GM21723 (cell line): ENCODE data around the gene MIPOL1.

Experiments used
- ATAC-seq: cut with Tn5 transposase; IDR thresholded peaks from one replicate; pipeline ENCODE4 v1.9.1; 2021; ENCODE audit warnings: mild to moderate bottlenecking, moderate library complexity; ENCODE audit not compliant: unreplicated experiment

MIPOL1 gene

DNA sequence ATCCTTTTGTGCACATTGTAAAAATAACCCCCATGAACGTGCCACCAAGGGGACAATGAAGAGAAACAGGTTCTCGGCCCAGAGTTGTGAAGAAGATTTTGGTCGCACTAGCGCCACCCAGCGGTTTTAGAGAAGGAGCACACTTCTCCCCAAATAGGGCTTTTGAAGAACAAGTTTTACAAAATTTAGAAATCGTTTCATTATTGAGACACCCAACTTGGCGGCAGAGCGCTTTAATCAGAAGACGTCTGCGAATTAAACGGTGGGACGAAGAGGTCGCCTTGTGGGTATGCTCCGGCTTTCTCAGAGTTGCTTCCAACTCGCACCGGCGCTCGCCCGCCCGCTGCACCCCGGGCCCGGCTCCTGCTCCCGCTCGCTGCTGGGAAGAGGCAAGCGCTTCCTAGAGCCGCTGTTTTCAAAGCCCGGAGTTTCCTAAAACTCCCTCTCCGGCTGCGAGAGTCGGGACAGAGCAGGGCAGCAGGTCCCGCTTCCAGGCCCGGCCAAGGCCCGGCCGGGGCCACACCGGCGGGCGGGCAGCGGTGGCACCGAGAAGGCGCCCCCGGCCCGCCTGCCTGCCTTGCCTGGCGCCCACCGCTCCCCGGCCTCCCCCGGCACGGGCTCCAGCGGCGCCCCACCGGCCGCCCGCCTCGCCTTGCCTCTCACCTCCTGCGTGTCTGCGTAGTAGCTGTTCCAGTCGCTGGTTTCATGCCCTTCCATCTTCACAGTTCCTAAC is 396.7 kb downstream of the MIPOL1 start:
- no peak for ATAC-seq

DNA sequence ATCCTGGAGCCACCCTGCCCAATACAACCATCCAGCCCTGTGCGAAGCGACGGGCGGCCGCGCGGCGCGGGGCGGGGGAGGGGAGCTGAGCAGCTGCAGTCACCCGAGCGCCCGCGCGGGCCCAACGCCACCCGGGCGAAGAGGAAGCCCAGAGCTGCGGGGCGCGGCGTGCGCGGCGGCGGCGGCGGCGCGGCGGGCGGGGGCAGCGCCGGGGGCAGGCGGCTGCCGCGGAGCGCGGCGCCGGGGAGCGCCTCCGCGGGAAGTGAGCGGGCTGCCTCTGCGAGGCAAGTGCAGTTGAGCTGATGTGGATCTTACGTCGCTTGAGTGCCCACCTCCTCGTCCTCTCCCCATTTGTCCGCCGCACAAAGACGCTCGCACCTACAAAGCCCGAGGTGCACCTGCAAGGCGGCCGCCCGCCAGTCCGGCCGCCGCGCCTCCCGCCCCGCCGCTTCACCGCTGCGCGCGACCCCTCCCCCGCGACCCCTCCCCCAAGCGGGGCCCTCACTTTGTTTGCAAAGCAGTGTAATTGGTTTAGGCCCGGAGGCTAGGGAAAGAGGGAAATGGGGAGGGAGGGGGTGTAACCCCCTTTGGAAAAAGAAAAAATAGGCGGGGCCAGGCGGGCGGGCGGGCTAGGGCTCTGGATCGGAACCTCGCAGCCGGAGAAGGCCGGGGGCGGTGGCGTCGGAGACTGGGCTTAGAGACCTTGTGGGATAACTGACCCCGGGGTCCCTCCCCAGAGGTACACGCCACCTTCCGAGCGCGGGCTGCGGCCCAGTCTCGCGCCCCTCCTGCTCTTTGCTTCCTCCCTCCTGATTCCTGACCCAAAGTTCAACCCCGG is 397.5 kb downstream of the MIPOL1 start, which contains the start of the genes FOXA1 and TTC6:
Gene FOXA1 (minus strand): TSS at position 279 of the 838 bp plus-strand sequence. CDS start 277 bp downstream, at position 2.
Gene TTC6 (plus strand): TSS at position 659 of the 838 bp plus-strand sequence. CDS start 26,436 bp downstream, outside the sequence.
- ATAC-seq, result no peak

DNA sequence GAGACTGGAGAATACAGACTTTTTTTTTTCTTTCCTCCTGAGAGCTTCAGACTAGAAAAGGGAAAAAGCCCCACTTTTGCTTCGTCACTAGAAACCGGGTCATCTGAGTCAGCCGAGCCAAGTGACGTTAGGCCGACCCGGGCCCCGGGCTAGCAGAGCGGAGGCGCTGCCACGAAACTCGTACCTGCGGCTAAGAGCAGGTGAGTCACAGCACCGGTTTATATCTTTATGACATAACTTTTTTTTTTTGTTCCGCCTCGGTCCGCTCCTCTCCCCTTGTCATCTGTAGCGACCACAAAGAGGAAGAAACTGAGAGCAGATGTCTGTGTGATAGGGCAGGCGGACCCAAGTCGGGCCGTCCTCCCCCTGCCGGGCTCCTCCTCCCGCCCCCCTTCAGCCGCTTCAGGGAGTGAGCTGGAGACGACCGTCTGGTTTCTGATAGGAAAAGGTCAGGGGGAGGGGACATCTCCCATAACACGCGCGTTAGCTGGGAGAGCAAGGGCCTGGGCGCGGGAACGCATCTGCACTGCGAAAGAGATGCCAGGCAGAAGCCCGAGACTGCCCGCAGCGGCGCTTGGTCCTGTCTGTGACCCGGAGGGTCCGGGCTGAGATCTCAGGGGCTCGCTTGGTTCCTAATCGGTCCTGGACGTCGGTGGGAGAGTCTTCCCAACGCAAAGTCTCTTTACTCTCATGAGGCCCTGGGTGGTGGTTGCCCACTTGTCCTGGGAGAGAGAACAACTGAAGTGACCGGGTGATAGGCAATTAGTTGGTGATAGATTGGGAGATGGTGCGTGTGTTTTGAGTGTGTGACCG is 398.3 kb downstream of the MIPOL1 start:
- ATAC-seq, result no peak

DNA sequence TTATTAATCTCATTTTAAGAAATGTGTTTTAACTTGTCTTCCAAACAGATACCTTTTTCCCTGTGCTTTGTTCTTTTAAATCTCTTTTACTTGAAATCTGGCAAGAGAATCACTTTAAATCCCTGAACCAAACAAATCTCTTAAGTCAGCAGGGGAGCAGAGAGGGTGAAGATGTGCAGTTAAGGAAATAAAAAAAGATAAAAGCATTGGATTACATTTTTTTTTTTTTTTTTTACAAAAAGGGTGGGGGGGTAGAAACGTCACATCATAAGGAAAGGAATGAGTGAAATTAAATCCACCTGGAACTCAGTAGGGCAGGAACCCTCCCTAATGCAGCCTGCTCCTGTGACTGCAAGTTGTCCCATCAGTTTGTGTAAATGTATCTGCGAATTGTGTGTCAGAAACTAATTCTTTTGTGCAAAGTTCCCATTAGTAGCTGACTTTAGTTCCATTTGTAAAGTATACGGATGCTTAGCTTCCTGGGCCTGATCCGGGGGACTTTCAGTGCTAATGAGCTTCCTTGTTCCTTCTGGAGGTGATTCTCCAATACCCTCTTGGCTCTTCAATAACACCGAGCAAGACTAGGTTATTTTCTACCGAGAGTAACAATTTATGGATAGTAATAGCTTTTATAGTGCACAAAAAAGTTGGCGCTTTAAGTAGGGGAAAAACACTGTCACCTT is 399.2 kb downstream of the MIPOL1 start:
- ATAC-seq, result no peak

DNA sequence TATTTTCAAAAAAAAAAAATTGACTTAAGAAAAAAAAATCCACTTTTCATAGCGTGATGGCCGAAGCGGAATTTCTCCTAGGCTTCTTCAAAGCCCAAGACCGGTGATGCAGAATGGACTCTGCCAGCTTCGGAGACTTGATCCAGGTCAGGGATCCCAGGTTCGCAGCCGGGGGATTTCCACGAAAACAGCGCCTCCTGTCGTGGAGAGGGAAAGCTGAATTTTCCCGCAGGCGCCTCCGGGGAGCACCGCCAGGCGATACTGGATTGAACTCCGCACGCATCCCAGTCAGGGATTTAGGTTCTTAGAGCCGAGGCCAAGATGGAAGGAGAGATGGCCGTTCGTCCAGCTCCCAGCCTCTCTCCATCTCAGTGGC is 399.8 kb downstream of the MIPOL1 start:
- ATAC-seq, result no peak

DNA sequence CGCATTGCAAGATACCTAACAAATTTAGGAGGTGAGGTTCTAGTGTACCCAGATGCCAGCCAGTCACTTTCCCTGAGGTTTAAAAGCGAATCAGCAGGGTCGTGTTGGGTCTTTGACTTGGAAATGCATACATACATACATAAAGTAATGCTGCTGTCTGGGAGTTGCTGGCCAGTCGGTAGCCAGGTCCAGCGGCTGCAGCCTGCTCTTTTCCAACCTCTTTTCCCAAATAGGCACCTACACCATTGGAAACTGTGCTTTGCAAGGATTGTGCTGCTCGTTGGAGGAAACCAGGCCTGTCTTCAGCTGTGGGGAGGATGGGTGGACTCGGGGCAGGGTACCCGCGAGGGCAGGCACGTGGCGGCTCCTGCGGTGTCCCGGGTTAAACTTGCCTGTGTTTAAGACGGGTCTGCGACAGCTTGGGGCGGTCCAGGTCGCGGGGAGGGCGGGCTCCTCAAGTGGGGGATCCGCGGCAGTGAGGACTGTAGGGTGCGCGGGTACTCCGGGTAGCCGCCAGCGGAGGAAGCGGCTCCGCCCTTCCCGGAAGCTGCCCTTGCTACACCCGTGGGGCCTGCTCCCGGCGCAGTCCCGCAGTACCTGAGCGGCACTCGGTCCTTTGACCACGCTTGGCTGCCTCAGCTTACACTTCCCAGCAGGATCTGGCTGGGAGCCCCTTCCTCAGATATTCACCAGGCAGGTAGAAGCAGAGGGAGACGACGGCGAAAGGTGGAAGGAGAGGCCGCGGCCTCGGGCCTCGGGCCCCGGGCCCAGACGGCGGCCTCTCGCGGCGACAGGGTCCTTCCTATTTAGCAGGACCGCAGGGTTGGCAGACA is 400.4 kb downstream of the MIPOL1 start:
- ATAC-seq, result no peak

DNA sequence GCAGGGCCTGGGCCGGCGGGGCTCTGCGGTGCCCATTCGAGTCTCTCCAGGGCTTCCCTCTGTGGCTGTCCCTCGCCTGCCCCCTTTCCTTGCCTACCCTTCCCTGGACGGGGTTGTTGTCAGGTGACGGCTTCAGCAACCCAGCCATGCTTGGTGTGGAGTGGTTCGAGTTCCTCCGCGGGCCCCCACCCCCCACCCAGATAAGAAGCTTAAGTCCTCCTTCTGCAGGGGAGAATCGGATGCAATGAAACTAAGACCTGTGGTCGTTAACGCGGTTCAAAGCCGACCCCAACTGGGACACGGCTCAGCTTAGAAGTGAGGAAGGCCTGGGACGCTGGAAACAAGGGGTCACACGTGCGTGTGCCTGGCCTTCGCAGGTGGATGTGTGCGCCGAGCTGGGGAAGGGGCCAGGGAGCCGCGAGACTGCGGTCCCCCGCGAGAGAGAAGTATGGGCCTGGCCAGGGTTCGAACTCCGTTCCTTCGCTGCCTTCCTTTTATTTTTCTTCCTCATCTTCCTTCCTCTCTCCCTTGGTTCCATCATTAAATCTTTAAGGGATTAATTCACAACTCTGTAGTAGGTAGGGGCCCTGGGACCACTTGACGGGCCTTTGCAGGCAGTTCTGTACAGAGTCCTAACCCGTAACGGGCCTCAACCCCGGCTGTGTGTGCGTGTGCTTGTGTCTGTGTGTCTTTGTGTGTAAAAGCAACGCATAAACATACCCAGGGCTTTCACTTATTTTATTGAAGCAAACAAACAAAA is 401.2 kb downstream of the MIPOL1 start:
- ATAC-seq, result no peak

DNA sequence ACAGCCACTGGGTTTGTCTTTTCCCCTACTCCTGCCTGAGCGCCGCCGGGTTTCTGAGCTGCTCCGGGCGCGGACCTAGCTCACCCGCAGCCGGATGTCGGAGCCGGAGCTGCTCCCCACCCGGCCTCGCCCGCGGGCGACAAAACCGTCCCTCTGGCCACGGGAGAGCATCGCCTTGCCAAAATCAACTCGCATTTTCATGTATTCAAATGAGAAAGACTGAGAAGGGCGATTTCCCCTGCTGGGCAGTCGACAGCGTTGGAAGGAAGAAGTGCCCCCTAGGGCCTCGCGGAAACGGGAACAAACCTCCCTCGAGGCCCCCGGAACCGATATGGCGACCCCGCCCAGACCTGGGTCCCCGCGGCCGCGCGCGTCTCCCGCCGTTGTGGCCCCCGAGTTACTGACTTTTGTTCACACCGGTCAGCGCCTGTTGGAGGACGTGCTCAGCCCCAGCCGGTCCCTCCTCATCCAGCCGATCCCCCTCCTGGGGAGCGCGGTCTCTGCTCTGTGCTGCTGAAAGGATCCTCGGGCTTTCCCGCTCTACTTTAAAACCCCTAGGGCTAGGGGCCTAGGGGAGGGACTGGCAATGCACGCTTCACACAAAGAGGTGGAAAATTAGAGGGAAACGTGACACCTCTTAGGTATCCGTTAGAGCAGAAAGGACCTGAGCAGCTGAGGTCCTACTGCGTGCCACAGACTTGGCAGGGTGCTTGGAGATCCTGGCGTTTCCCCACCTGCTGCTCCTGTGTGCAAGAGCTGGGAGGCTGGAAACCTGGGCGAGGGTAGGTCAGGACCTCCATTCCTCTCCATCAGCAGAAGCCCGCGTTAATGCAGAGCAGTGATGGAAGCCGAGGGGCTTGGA is 402.0 kb downstream of the MIPOL1 start:
- no peak for ATAC-seq

DNA sequence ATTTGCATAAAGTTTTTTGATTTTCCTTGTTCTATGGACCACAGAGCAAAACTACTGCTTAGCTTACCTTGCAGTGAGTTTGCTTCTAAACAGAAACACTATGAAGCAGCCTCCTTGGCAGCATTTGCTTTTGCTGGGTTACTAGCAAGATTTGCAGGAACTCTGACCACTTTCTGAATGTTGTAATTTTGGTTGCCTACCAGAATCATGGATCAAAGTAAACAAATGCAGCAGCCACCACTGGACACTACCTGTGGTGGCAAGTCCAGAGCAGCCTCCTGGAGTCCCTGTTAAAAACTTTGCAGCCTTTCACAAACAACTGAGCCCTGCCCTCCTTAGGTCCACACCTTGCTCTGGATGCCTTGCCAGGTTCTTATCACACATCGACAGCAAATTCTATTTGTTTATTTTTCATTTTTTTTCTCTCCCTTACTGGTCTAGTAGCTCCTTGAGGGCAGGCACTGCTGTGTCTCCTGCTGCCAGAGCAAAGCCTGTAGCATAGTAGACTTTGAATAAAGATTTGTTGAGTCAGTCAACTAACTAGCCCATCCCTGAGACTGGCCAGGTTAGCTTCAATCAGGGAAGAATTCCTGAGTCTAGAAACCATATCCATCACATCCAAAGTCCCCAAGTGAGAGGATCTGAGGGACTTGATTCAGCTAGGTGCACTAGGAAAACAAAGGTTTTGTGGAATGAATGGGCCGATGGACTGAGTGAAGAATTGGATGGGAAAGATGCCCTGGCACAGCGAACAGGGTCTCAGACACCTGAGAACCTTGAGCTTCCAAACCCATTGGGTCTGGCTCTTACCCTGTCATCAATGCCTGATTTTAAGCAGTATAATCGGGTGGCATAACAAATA is 403.4 kb downstream of the MIPOL1 start:
- no peak for ATAC-seq

DNA sequence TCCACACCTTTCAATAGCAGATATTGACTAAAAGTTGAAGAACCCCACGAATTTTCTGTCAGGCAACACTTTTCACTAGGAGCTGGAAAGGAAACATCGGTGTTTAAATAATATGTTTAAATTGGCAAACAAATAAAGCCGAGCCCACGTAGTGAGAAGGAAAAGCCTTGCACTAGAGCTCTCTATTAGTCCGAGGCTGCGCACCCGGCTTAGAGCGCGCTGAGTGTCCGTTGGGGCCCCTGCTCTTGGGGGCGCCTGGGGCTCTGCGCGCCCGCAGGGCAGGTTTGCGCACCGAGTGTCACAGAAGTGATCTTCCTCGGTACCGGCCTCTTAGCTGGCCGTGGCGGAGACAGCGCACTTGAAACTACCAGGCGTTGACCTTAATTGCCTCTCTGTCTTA is 404.1 kb downstream of the MIPOL1 start:
- no peak for ATAC-seq
